ENCODE data around the gene CUX1.

The CUX1 gene

GRCh38 chr7:102320601-102321350, 503.4 kb downstream of the CUX1 start:
- Histone ChIP-seq H3K9me3 (ENCODE audit: control insufficient read depth, insufficient read depth, low read length) (no peaks in the 10 kb centered on the region), H3K4me1 (ENCODE audit: control insufficient read depth, low read length) (peaks cover 59% of the 10 kb centered on the region), H3K27ac (ENCODE audit: low read depth, low read length) (no peak overlapping the region), H4K20me1 (ENCODE audit: control insufficient read depth, insufficient read depth, low read depth, low read length) (peaks cover 24% of the 10 kb centered on the region), H3K36me3 (ENCODE audit: control insufficient read depth, low read length) (peaks cover 91% of the 10 kb centered on the region), H3K4me3 (ENCODE audit: low read length) (no peak overlapping the region; the same call in 1 of the 2 replicates), H3K79me2 (ENCODE audit: control insufficient read depth, low read length) (peaks cover 62% of the 10 kb centered on the region), H3K9me2 (replicated peaks; ENCODE audit: control insufficient read depth, low read length) (no peaks in the 10 kb centered on the region), H3K27me3 (ENCODE audit: control insufficient read depth, low read length) (no peaks in the 10 kb centered on the region), H3K4me2 (ENCODE audit: low read length) (peak overlapping the region; percentile 15; the same call in 1 of the 2 replicates), H3F3A (ENCODE audit: control insufficient read depth, insufficient read depth) (peaks cover 41% of the 10 kb centered on the region)
- no peak for TF ChIP-seq CTCF (IDR thresholded peaks at IDR 0.05; ENCODE audit: low read depth, low read length, poor library complexity, severe bottlenecking)
- TF ChIP-seq EZH2phosphoT487 (IDR thresholded peaks at IDR 0.05; ENCODE audit: borderline replicate concordance, low read length) = no peak

DNA sequence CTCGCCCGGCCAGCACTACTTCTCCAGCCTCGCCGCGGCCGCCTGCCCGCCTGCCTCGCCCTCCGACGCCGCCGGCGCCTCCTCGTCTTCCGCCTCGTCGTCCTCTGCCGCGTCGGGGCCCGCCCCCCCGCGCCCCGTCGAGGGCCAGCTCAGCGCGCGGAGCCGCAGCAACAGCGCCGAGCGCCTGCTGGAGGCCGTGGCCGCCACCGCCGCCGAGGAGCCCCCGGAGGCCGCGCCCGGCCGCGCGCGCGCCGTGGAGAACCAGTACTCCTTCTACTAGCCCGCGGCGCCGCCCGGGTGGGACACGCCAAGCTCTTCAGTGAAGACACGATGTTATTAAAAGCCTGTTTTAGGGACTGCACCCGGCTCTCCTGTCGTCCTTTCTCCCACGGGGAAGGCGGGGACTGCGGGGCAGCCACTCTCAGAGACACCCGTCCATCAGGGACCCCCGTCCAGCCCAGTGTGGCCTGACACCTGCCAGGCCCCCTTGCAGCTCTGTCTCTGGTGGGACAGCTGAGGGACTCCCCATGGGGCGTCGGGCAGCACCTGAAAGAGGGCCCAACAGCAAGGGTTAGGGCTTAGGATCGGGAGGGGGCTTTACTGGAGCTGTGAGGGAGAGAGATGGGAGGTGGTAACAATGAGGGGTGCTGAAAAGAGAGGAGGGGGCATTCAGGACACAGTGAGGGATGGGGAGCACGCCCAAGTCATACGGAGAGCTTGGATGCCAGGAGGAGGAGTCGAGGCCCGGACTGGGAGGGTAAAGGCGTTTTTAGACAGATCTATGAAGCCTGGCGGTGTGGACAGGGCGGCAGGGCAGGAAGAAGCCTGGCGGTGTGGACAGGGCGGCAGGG, 504.1 kb downstream of the CUX1 start:
- TF ChIP-seq CTCF (IDR thresholded peaks at IDR 0.05; ENCODE audit: low read depth, low read length, poor library complexity, severe bottlenecking) (no peak), EZH2phosphoT487 (IDR thresholded peaks at IDR 0.05; ENCODE audit: borderline replicate concordance, low read length) (no peak)
- peaks cover 26% of the 10 kb centered on the region for H4K20me1 ChIP-seq (ENCODE audit: control insufficient read depth, insufficient read depth, low read depth, low read length)
- peaks cover 67% of the 10 kb centered on the region for H3K4me1 ChIP-seq (ENCODE audit: control insufficient read depth, low read length)
- peaks cover 96% of the 10 kb centered on the region for H3K36me3 ChIP-seq (ENCODE audit: control insufficient read depth, low read length)
- H3K9me2 ChIP-seq (replicated peaks; ENCODE audit: control insufficient read depth, low read length) = no peaks in the 10 kb centered on the region
- H3K27ac ChIP-seq (ENCODE audit: low read depth, low read length) = no peak overlapping the region
- H3K79me2 ChIP-seq (ENCODE audit: control insufficient read depth, low read length) = peaks cover 69% of the 10 kb centered on the region
- no peaks in the 10 kb centered on the region for H3K9me3 ChIP-seq (ENCODE audit: control insufficient read depth, insufficient read depth, low read length)
- H3K27me3 ChIP-seq (ENCODE audit: control insufficient read depth, low read length) = no peaks in the 10 kb centered on the region
- 0 out of 2 replicates have a peak overlapping the region, but pooled peaks have one; percentile 4 for H3K4me3 ChIP-seq (ENCODE audit: low read length)
- peaks cover 37% of the 10 kb centered on the region for H3F3A ChIP-seq (ENCODE audit: control insufficient read depth, insufficient read depth)
- H3K4me2 ChIP-seq (ENCODE audit: low read length) = peak overlapping the region; percentile 26; the same call in 1 of the 2 replicates

- Histone ChIP-seq H3K27me3 (ENCODE audit: control insufficient read depth, low read length) (no peaks in the 10 kb centered on the region), H3K79me2 (ENCODE audit: control insufficient read depth, low read length) (peaks cover 76% of the 10 kb centered on the region), H3K4me3 (ENCODE audit: low read length) (no peak overlapping the region), H3K9me3 (ENCODE audit: control insufficient read depth, insufficient read depth, low read length) (no peaks in the 10 kb centered on the region), H3K9me2 (replicated peaks; ENCODE audit: control insufficient read depth, low read length) (no peaks in the 10 kb centered on the region), H3K27ac (ENCODE audit: low read depth, low read length) (peak overlapping the region; percentile 23; the same call in 1 of the 2 replicates), H3K4me2 (ENCODE audit: low read length) (peak overlapping the region; percentile 26), H3F3A (ENCODE audit: control insufficient read depth, insufficient read depth) (peaks cover 36% of the 10 kb centered on the region), H4K20me1 (ENCODE audit: control insufficient read depth, insufficient read depth, low read depth, low read length) (peaks cover 24% of the 10 kb centered on the region), H3K36me3 (ENCODE audit: control insufficient read depth, low read length) (peaks cover 97% of the 10 kb centered on the region), H3K4me1 (ENCODE audit: control insufficient read depth, low read length) (peaks cover 70% of the 10 kb centered on the region)
- TF ChIP-seq EZH2phosphoT487 (IDR thresholded peaks at IDR 0.05; ENCODE audit: borderline replicate concordance, low read length) (no peak), CTCF (IDR thresholded peaks at IDR 0.05; ENCODE audit: low read depth, low read length, poor library complexity, severe bottlenecking) (no peak)
These were observed 504.8 kb downstream of the CUX1 start for GRCh38 chr7:102322202-102322715.
